Measurements from ENCODE around the gene ZNF444.

ZNF444 gene

DNA sequence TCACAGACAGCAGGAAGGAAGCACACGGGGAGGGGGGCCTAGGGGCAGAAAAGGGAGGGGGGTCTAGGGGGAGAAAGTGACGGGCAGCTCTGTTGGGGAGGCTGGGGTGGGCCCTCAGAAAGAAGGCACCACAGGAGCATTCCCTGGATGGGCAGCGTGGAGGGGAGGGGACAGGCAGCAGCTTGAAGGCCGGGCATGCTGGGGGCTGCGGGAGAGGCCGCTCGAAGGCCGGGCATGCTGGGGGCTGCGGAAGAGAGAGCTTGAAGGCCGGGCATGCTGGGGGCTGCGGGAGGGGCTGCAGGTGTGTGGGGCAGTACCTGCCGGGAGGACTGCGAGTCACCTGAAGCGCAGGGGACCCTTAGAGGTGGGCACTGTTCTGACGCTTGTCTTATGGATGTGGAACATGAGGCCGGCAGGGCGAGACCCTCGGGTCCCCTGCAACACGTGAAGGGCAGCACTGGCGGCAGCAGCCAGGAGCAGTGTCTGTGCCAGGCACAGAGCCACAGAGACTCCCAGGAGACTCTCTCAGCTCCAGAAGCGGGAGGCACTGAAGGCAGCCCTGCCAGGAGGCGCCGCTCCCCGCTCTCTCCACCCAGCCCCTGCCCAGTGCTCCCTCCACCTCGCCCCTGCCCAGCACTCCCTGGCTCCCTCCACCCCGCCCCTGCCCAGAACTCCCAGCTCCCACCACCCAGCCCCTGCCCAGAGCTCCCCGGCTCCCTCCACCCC lies 33.3 kb upstream of the ZNF444 start:
- no peak for DNase-seq

DNA sequence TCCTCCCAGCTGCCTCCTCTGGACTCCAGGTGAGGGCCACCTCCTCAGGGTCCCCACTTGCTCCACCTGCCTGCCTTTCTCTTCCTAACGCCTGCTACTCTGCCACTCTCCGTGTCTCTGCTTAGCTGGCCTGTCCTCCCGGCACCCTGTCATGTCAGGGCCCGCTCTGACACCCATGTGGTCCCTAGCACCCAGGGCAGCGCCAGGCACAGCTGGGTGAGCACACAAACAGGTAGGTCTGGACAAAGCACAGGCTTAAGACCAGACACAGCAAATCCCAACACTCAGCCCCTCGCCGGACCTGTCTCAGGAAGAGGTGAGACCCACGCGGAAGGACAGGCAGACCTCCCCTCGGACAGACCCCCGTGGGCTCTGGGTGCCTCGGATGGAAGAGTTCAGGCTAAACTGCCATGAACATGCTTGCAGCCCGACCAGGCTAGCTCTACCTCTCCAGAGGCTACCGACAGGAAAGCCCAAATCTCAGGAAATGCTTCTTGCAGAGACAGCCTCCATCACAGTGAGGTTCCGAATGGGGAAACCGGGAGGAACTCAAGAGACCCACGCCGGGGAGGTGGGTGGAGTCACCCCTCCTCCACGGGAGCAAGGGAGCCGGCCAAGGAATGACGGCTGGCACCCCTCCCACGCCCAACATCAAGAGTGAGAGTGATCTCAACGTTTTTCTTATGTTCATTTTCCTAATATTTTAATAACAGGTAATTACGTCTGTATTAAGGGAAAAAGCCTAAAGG lies 32.5 kb upstream of the ZNF444 start:
- no peak for DNase-seq

DNA sequence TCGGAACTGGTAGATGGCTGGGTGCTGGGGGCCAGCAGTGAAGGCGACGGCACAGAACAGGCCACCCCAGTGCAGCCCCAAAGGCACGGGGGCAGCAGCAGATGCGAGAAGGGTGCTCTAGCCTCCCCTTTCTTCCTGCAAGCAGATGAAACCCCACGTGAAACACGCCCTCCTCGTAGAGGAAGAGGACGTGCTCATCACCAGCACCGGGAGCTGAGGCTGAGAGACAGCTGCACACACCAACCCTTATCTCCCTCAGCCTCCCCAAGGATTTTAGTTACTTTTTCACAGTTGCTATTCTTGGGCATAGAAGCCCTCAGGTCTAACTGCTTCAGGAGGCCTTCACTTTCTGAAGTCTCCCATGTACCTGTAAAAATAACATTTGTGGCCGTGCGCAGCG lies 31.9 kb upstream of the ZNF444 start:
- DNase-seq: no peak

DNA sequence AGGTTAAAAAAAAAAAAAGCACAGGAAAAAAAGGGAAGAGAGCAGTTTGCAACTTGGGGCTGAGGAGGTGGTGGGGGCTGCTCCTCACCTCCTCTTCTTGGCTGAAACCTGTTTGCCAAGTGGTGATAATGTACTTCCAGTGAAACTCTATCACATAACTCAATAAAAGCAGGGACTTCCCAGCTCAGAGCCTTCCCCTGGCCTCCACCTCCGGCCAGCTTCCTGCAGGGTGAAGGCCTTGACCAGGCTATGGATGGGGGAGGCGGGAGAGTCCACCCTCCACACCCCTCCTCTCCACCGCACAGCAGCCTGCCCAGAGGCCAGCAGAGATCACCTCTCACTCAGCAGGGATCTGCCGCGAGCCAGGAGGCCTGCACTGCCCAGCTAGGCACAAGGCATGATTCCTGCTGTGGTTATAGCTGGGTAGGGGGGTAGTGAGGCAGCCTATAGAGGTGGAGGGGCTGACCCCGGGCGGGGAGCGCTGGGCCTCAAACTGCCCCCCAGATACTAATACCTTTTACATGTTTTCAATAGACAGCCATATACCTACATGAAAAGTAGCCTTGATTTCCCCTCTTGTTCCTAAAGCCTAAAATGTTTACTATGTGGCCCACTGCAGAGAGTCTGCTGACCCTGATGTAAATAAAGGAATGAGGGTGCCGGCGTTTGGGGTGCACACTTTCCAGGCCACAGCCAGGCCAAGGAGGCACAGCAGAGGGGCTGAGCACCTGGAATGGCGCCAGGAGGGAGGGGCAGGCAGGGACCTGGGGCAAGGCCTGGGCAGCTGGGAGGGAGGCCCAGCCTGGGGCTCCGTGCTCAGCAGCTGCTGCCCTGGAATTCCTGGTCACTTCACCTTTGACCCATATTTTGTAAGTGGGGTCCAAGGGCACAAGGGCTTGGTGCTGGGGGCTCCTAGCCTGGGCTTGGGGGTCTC lies 30.3 kb upstream of the ZNF444 start:
- no peak for DNase-seq

DNA sequence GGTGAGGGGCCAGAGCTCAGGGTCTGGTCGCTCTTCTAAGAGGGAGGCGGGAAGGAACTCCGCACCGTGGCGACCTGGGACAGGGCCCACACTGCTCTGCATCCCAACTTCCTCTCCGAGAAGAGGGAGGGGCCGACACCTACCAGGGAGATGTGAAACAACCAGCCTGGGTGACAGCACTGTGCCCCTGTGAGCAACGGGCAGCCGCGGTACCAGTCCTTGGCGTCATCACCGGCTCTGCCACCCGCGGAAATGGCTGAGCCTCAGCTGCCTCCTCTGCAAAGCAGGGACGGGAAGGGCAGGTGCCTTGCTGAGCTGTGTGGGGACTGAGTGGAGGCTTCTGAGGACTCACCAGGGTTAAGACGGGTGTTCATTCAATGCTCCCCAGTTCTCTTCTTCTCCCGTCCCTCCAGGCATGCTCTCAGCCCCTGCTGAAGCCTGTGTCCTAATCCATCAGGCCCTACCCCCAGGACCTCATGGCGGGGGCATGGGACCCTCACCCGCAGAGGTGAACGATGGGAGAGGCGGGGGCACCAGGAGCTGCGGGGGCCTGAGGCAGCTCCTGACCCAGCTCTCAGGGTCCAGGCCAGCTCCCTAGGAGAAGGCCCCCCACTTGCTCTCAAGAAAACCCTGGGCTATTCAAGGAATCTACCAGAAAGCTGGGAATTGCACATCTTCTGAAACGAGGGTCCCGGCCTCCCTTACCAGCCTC lies 29.3 kb upstream of the ZNF444 start:
- DNase-seq: no peak

DNA sequence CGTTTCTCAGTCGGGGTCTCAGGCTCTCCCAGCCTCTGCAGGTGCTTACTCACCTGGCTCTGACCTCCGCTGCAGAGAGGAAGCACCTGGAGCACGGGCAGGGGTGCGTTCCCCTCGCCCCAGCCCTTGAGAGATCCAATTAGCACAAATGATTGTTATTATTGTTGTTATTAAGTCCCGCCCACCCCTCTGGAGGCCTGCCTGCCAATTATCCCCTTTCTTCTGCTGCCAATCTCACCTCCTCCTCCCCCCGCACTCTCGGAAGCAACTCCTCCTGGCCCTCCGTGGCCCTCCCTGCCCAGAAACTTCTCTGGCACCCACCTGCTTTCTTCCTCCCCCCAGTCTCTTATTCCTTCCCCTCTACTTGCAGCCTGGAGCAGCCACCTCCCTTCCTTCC lies 28.8 kb upstream of the ZNF444 start:
- no peak for DNase-seq

DNA sequence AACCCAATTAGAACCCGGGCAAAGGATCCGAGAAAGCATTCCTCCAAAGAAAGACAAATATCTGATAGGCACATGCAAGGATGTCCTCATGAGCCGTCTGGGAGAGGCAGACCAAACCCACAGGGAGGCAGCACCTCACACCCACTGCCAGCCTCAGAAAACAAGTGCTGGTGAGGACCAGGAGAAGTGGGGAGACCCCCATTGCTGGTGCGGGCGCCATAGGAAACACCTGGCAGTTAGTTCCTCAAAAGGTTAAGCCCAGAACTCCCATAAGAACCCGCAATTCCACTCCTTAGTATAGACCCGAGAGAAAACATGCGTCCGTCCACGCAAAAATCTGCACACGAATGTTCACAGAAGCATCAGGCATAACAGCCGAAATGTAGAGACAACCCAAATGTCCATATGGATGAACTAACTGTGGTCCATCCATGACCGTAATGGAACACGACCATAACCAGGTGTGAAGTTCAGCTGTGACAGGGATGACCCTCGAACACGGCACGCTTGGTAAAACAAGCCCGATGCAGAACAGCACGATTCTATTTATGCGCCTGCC lies 27.9 kb upstream of the ZNF444 start:
- DNase-seq: no peak

DNA sequence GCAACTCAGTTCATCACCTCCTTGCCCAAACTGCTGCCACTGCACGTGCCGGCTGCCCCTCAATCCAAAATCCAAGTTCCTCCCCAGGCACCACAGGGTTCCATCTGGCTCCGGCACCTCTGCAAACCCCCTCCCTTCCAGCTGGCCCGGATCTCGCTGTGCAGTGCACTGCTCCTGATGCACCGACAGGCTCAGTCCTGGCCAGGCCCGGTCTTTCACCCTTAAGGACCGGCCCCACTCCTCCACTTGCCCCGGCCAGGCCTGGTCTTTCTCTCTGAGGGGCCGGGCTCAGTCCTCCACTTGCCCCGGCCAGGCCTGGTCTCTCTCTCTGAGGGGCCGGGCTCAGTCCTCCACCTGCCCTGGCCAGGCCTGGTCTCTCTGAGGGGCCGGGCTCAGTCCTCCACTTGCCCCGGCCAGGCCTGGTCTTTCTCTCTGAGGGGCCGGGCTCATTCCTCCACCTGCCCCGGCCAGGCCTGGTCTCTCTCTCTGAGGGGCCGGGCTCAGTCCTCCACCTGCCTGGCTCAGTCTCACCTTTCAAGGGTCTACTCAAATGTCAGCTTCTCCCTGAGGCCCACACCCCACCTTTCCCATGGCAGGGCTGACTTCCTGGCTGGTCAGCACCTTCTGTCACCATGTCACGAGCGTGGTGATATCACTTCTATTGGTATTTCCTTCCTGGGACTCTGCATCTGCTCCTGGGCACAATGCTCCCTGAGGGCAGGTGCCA lies 26.9 kb upstream of the ZNF444 start:
- DNase-seq: no peak

DNA sequence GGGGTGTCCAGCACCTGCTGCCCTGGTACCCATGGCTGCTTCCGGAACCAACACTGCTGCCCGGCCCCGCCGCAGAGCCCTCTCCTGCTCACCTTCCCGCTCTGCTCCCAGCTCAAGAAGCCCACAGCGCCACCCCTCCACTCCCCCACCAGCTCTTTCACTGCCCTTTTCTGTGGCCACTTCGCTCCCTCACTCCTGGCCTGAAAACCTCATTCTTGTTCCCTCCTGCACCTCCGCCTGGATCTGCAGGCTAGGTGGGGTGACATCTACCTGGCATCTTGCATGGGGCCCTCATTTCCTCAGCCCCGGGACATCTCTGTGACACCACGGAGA lies 26.3 kb upstream of the ZNF444 start:
- DNase-seq: no peak

DNA sequence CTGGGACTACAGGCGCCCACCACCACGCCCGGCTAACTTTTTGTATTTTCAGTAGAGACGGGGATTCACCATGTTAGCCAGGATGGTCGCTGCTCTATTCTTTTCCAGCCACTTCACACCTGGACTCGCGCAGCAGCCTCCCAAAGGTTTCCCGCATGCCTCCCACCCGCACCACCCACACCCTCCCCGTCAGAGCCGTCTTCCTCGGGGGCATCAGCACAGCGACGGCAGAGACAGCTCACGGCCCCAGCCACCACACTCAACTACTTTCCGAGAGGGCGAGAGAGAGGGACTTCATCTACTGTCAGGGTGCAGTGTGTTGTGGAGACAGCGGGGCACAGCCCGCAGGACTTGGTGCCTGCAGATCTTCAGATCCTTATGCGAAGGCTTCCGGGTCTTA lies 25.6 kb upstream of the ZNF444 start:
- no peak for DNase-seq

DNA sequence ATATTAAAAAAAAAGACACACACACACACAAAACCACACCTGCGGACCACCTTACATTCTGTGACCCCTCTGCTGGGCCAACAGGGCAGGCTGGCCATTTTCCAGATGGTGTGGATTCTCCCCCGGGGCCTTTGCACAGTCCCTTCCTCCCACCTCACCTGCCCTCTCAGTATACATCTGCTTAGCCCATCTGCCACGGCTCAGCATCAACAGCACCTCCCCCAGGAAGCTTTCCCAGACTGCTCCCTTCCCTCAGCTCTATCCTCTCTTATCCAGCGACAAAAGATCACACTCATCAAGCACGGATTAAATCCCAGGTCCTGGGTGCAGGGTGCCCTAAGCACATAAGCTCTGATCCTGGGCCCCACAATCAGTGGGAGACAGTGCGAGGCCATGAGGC lies 24.5 kb upstream of the ZNF444 start:
- no peak for DNase-seq

DNA sequence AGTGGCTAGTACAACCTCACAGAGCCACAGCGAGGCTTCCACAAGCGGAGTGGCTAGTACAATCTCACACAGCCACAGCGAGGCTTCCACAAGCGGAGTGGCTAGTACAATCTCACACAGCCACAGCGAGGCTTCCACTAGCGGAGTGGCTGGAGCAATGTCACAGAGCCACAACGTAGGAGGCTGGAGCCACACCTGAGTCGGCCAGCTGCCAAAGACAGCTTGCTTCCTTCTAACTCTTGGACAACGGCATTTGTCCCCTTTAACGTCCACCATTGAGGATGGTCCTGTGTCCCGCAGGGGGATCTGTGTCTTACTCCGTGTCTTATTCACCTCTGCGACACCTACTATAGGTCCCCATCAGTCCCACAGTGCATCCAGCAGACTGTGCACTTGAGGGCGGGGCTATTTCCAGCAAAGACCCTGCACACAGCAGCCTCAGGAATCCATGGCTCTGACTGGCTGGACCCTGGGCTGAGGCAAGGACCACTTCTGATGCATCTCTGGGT lies 23.7 kb upstream of the ZNF444 start:
- DNase-seq: no peak

DNA sequence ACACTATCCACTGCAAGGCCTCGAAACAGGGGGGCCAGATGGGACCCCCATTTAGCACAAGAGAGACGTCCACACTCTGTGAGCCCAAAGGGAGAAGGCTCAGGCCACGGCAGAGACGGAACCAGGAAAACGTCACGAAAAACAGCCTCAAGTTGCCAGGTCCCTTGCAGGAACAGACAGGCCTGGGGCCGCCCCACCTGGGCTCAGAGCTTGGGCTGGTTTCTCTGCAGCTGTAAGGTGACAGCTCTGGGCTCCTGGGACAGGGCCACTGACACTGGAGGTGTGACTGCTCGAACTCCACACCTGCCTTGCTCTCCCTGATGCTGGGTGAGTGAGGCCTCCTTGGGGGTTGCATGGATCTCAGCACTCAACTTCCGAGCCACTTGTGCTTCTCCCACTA lies 23.2 kb upstream of the ZNF444 start:
- DNase-seq: no peak

DNA sequence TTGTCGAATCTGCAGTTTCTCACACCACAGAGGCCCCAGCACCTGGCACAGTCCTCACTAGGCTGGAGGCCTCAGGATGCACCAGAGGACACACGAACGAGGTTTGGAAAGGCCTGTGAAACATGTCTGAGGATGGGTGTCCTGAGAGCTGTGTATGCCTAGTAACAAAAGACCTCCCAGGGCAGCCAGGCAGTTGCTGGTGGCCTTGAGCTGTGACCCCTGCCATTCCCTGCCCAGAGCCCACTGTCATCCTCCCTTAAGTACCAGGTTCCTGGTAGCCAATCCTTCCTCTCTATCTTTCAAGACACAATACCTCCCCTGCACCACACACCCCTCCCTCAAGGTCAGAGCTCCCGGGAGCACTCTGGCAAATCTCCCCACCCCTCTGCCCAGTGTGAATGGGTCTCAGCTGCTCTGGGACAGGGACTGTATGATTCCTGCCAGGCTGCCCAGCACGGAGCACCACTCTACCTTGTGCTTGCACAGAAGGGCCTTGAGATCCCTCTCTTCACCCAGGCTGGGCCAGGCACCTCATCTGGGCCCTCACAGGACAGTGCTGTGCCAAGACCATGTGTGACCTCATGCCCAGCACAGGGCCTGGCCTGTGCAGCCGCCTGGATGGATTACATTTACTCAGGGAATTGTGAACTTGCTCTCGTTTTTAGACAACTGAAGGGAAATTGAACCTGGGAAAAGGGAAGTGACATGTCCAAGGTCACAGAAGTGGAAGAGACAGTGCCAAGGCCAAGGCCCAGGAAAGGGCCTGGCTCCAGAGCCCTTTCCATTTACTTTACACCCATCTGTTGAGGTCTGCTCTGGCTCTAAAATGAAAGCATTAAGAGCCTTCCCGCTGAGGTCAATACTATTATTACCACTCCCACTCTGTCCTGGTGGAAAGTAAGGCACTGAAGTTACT lies 22.2 kb upstream of the ZNF444 start:
- DNase-seq: no peak

DNA sequence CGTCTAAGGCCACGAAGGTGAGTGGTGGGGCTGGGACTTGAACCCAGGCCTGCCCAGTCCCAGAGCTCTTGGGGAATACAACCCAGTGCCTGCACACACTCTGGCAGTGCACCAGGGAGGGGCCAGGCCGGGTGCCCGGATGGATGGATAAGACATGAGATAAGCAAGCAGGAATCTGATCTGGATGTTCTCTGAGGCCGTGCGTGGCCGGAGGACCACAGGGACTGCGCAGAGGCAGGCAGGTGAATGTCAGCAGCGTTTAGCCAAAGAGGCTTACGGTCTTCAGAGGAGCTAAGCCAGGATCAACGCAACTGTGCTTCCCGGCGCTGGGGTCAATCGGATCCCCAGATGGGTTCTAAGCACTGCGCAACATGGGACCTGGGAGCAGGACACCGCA lies 21.5 kb upstream of the ZNF444 start:
- no peak for DNase-seq

DNA sequence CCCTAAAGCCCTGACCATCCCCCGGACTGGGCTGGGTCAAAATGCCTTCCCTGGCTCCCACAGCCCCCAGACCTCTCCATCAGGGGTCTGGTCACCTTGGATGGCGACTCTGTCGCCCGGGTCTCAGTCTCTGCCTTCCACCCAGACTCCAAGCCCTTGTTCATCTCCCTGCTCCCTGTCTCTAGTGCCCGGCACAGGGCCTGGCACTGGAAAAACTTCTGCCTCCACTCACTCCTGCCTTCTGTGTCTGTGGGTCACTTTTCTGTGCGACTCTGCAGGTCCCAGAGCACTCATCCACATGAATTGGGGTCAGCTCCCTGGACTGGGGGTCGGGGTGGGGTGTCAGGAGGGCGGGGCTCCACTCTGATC lies 21.1 kb upstream of the ZNF444 start:
- DNase-seq: no peak

DNA sequence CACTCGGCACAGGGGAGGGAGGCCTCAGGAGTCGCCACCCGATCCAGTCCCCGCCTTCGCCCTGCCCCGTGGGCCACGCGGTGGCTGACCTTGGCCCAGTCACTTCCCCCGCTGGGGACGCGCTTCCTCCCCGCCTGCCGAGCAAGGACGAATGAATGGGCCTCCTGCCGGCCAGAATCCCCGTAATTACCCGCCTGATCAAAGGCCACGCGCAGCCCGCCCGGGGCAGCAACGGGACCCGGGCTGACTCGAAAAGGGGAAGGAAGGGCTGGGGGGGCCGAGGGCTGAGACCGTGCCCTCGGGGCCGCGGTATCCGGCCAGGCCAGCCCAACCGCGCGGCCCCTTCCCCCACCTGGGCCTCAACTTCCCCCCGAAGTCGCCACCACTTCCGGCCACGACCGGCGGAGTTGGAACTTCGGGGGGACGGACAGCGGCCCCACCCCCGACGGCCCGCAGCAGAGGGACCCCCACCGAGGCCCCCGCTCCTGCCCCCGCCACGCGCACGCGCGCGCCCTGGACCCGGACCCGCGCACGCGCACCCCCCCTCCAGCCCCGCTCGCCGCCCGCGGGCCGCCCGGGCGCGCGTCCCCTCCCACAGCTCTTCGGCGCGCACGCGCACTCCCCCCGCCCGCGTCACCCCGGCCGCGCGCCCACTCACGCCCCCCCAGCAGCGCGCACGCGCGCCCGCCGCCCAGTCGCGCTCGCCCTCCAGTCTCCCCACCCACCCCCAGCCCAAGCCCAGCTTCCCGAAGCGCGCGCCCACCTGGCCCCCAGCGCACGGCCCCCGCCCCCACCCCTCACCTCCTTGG lies 20.5 kb upstream of the ZNF444 start:
- peak; percentile 92 for DNase-seq

DNA sequence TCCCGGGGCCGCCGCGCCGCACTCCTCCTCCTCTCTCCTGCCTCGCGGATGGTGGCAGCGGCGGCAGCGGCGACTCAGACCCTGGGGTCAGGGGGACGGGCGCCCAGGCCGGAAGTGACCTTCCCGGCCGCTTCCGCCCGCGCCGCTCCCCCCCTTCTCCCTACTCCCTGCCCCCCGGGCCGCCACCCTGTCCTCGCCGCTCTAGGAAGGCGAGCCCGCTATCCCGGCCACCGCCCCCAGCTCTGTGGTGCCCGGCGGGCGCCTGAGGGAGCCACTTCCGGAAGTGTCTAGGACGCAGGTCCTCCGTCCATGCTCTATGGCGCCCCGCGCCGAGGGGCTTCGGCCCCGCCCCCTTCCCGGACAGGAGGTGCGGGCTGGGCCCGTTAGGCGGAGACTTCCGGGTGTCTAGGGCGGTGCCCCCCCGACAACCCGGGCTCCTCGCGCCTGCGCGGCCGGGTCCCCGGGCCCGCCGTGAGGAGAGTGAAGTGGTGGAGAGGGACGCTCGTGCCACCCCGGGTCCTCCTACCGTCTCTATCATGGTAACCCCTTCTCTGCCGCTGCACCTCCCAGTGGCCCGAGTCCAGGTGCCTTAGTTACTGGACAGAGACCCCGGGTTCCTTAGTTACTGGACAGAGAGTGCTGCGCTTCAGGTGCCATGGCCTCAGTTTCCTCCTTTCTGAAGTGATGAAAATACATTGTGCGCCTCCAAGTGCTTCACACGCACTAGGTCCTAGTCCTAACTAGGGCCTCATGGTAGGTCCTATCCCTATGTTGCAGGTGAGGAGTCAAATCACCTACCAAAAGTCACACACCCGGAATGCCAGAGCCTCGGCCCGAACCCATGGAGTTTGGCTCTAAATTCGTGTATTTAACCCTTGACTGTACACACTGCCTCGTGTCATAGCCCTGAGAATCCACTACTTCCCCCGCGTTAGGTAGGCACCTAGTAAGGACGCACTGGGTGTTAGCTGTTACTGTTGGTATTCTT lies 19.6 kb upstream of the ZNF444 start, which contains the start of gene ZNF787:
TSS of gene ZNF787 (minus strand) at position 116 of the 988 bp plus-strand sequence. CDS start 18,078 bp downstream, outside the sequence.
- peak; percentile 99 for DNase-seq
